H1 (cell line): ENCODE data around the gene DGKI. TPM values are rescaled to one million over a fixed set of nuclear protein-coding genes. Genes with fewer than 3 reads are reported as not detected.

Source experiments
- BACH1 ChIP-seq: IDR thresholded peaks from 2 replicates; pipeline ENCODE4 v1.6.1; 2012; ENCODE audit warnings: low read length, improper control_type of control experiment
- KDM1A ChIP-seq: fragments of 200-600, 300-600 bp; sonication (generic); IDR thresholded peaks from 2 replicates; pipeline ENCODE4 v1.7.1; 2016; ENCODE audit warnings: mild to moderate bottlenecking, low read length, borderline replicate concordance
- RNF2 ChIP-seq: fragments of 200-900, 300-1000 bp; sonication (generic); IDR thresholded peaks from 2 replicates; pipeline ENCODE4 v1.7.1; 2016; ENCODE audit warnings: borderline replicate concordance, low read depth, mild to moderate bottlenecking, antibody characterized with exemption, low read length; ENCODE audit not compliant: poor library complexity, severe bottlenecking; ENCODE audit errors: missing control alignments
- SUZ12 ChIP-seq: fragments of 200-600 bp; sonication (generic); IDR thresholded peaks from 2 replicates; pipeline ENCODE4 v1.6.1; 2012; ENCODE audit warnings: mild to moderate bottlenecking, inconsistent platforms, low read length, moderate library complexity, mixed read lengths
- TBP ChIP-seq: IDR thresholded peaks from 2 replicates; pipeline ENCODE4 v1.6.1; 2011; ENCODE audit warnings: low read depth, low read length, improper control_type of control experiment
- polyA plus RNA-seq, 7 experiments: library from polyadenylated mRNA; depleted of rRNA in 3 of 7; stranded (reverse) in 5 of 7; unstranded in 2 of 7; fragments of >200 nt in 5 of 7; fragments of 200-250 nt in 2 of 7; gene quantifications; 1 replicate in 5 of 7; 2 replicates in 1 of 7; 4 replicates in 1 of 7; pipeline versions ENCODE4 v1.2.1 to v1.2.3, GENCODE V29; 2011 to 2013; ENCODE audit warnings: missing spikeins in 2 of 7, mixed read lengths in 2 of 7
- total RNA-seq: library from RNA; stranded (reverse); fragmentation: NEBNext Ultra II Directional; extraction: Animal tissue kit (Norgen Biotek cat#: 25700); gene quantifications from 2 replicates; pipeline ENCODE4 v1.2.1, GENCODE V29; 2021

DGKI gene
- total and polyA plus RNA-seq, 2 of the 8 experiments (the other 6 are each of a cell fraction or from before 2014, with no cell fraction given) = 0.20 to 0.71 TPM

DNA sequence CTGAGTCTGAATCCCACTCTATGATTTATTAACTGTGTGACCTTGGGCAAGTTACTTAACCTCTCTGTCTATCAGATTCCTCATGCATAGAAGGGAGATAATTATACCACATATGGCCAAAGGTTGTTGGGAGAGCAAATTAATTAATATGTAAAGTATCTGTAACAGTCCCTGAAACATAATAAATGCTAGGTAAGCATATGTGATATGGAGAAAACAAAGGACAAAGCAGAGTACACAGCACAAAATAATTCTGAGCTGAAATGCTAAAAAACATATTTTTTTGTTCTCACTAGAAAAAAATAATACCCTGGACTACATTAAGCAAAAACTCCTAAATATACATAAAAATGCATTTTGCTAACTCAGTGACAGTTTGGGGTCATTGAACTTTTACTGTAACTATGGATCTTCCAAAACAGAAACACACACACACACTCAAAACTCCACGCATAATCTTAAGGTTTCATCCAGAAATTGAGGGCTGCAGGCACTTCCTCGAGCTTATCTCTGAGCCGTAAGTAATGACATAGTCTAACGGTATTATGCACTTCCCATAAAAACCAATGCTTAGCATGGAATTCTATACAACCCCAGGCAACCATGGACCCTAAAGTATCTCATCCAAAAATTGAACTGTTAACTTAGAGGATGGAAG is 301.6 kb downstream of the DGKI start (continued):
- no peak for TF ChIP-seq RNF2
- TF ChIP-seq TBP = no peak
- TF ChIP-seq SUZ12 = no peak
- no peak for TF ChIP-seq KDM1A
- TF ChIP-seq BACH1 = no peak
- TF ChIP-seq, all 59 proteins: peak for 0
